Effector CD4-positive, alpha-beta T cell (primary cell): ENCODE data around the gene ZNF804A.

Experiments used
- DNase-seq: peaks from one replicate; pipeline ENCODE4 v3.0.0-alpha.2; 2020

The ZNF804A gene

GRCh38 chr2:184945824-184946223 is 347.5 kb downstream of the ZNF804A start:
- no peak for DNase-seq

DNA sequence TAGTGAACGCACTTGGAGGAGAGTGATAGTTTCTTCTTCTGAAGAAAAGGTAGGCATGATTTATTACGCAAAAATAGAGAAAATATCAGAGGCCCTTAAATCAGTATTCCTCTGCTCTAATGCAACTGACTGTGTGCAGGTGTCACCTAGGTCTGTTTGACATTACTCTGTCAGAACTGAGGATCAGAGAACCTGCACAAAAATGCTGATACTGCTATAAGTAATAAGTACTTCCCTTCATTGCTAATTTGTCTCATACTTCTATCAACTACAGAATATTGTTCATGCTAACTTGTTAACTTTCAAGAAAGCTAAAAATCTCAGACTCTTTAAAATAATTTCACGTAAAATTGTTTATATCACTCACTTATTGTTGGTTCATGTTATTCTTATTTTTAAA is 358.5 kb downstream of the ZNF804A start:
- no peak for DNase-seq

GRCh38 chr2:184971546-184972068 is 373.3 kb downstream of the ZNF804A start:
- no peak for DNase-seq
